ENCODE measurements around the gene TMPRSS15.

- TF ChIP-seq, protein P1, sequence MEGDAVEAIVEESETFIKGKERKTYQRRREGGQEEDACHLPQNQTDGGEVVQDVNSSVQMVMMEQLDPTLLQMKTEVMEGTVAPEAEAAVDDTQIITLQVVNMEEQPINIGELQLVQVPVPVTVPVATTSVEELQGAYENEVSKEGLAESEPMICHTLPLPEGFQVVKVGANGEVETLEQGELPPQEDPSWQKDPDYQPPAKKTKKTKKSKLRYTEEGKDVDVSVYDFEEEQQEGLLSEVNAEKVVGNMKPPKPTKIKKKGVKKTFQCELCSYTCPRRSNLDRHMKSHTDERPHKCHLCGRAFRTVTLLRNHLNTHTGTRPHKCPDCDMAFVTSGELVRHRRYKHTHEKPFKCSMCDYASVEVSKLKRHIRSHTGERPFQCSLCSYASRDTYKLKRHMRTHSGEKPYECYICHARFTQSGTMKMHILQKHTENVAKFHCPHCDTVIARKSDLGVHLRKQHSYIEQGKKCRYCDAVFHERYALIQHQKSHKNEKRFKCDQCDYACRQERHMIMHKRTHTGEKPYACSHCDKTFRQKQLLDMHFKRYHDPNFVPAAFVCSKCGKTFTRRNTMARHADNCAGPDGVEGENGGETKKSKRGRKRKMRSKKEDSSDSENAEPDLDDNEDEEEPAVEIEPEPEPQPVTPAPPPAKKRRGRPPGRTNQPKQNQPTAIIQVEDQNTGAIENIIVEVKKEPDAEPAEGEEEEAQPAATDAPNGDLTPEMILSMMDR (IDR thresholded peaks at IDR 0.05), result no peak
- no peak for TF ChIP-seq POLR2A (IDR thresholded peaks at IDR 0.05)
Observed at GRCh38 chr21:18443701-18444100, 40.1 kb upstream of the TMPRSS15 start.

All from thyroid gland (tissue), 4 donors.